GM23338 (cell line): Measurements from ENCODE around the gene TIMM13. TPM values are rescaled to one million over a fixed set of nuclear protein-coding genes. Genes with fewer than 3 reads are reported as not detected.

Experiments used
- ATAC-seq: fragments of 200-7000 bp; cut with Tn5 transposase; 3 replicates; pipeline ENCODE4 v1.9.1; 2020
- DNase-seq: peaks from one replicate; pipeline ENCODE4 v3.0.0-alpha.2; 2015; ENCODE audit warnings: low spot score
- H2AFZ ChIP-seq: fragments of 200-600 bp; sonication (generic); 2 replicates; pipeline ENCODE4 v1.8.0; 2016; ENCODE audit warnings: antibody characterized with exemption, mild to moderate bottlenecking, moderate library complexity
- H3F3A ChIP-seq: fragments of 200-600 bp; sonication (generic); replicated peaks from 2 replicates; pipeline ENCODE4 v1.8.0; 2017; ENCODE audit warnings: antibody characterized with exemption, mixed run types, low read depth
- H3K27ac ChIP-seq: fragments of 200-600 bp; sonication (generic); 2 replicates; pipeline ENCODE4 v1.6.1; 2016; ENCODE audit warnings: low read depth
- H3K27me3 ChIP-seq: fragments of 200-600 bp; sonication (generic); 2 replicates; pipeline ENCODE4 v1.8.0; 2016; ENCODE audit warnings: mild to moderate bottlenecking, mixed run types, moderate library complexity; ENCODE audit not compliant: insufficient read depth
- H3K36me3 ChIP-seq: fragments of 200-600 bp; sonication (generic); 2 replicates; pipeline ENCODE4 v1.8.0; 2016; ENCODE audit warnings: mild to moderate bottlenecking; ENCODE audit not compliant: insufficient read depth
- H3K4me1 ChIP-seq: fragments of 200-600 bp; sonication (generic); 2 replicates; pipeline ENCODE4 v1.8.0; 2016; ENCODE audit warnings: mild to moderate bottlenecking, moderate library complexity; ENCODE audit not compliant: insufficient read depth
- H3K4me2 ChIP-seq: fragments of 200-600 bp; sonication (generic); 2 replicates; pipeline ENCODE4 v1.7.1; 2017; ENCODE audit warnings: mixed run types
- H3K4me3 ChIP-seq: fragments of 200-600 bp; sonication (generic); 2 replicates; pipeline ENCODE4 v1.6.1; 2016; ENCODE audit warnings: mixed run types
- H3K79me2 ChIP-seq: fragments of 200-600 bp; sonication (generic); replicated peaks from 2 replicates; pipeline ENCODE4 v1.8.0; 2017; ENCODE audit warnings: mild to moderate bottlenecking; ENCODE audit not compliant: insufficient read depth
- H3K9me2 ChIP-seq: fragments of 200-600 bp; sonication (generic); 2 replicates; pipeline ENCODE4 v1.8.0; 2017; ENCODE audit not compliant: insufficient read depth
- H4K20me1 ChIP-seq: fragments of 200-600 bp; sonication (generic); replicated peaks from 2 replicates; pipeline ENCODE4 v1.8.0; 2017; ENCODE audit warnings: mild to moderate bottlenecking; ENCODE audit not compliant: insufficient read depth
- H3K27ac Mint-ChIP-seq: 2 replicates; pipeline ENCODE4 v1.8.0; 2020; ENCODE audit warnings: inconsistent platforms, mild to moderate bottlenecking, moderate library complexity, mixed read lengths
- H3K27me3 Mint-ChIP-seq: 3 replicates; pipeline ENCODE4 v1.8.0; 2022; ENCODE audit warnings: low read depth, mild to moderate bottlenecking, moderate library complexity, mixed read lengths, inconsistent platforms; ENCODE audit not compliant: insufficient read depth, poor library complexity
- H3K36me3 Mint-ChIP-seq: 3 replicates; pipeline ENCODE4 v1.8.0; 2021; ENCODE audit warnings: low read depth, mild to moderate bottlenecking, inconsistent platforms, moderate library complexity, mixed read lengths
- H3K4me1 Mint-ChIP-seq: 3 replicates; pipeline ENCODE4 v1.8.0; 2020; ENCODE audit warnings: mild to moderate bottlenecking, inconsistent platforms, mixed read lengths
- H3K4me3 Mint-ChIP-seq: 3 replicates; pipeline ENCODE4 v1.8.0; 2021; ENCODE audit warnings: moderate library complexity, mild to moderate bottlenecking, inconsistent platforms, mixed read lengths
- H3K9me3 Mint-ChIP-seq: 3 replicates; pipeline ENCODE4 v1.8.0; 2020; ENCODE audit warnings: moderate library complexity, mild to moderate bottlenecking, inconsistent platforms, mixed read lengths
- CREB1 ChIP-seq: fragments of 250-450 bp; sonication (Bioruptor Pico); IDR thresholded peaks from 2 replicates; pipeline ENCODE4 v1.5.0; 2020; ENCODE audit warnings: low read depth, mild to moderate bottlenecking, moderate library complexity
- CTCF ChIP-seq, 2 experiments: fragments of 200-600 bp in 1 of 2; sonication (generic) in 1 of 2; conservative IDR thresholded peaks; 2 replicates each; pipeline versions ENCODE4 v1.5.1 to v1.6.1; 2016 to 2017; ENCODE audit warnings: antibody characterized with exemption in 2 of 2, low read depth in 2 of 2, mild to moderate bottlenecking in 2 of 2, moderate library complexity in 1 of 2
- ETS1 ChIP-seq: IDR thresholded peaks from 2 replicates; pipeline ENCODE4 v1.6.1; 2016; ENCODE audit warnings: antibody characterized with exemption
- EZH2 ChIP-seq: fragments of 200-600 bp; sonication (generic); IDR thresholded peaks from one replicate; pipeline ENCODE4 v1.8.0; 2017; ENCODE audit warnings: antibody characterized with exemption, mild to moderate bottlenecking, low read depth; ENCODE audit not compliant: unreplicated experiment
- EZH2phosphoT487 ChIP-seq: fragments of 200-600 bp; sonication (generic); IDR thresholded peaks from one replicate; pipeline ENCODE4 v1.8.1; 2018; ENCODE audit warnings: antibody characterized with exemption; ENCODE audit not compliant: unreplicated experiment
- JUNB ChIP-seq: IDR thresholded peaks from one replicate; pipeline ENCODE4 v1.6.1; 2016; ENCODE audit warnings: antibody characterized with exemption; ENCODE audit not compliant: unreplicated experiment
- NANOG ChIP-seq: IDR thresholded peaks from 2 replicates; pipeline ENCODE4 v1.6.1; 2016; ENCODE audit warnings: antibody characterized with exemption, borderline replicate concordance
- POLR2AphosphoS5 ChIP-seq: IDR thresholded peaks from 2 replicates; pipeline ENCODE4 v1.6.1; 2016; ENCODE audit warnings: antibody characterized with exemption, low read depth
- REST ChIP-seq: IDR thresholded peaks from one replicate; pipeline ENCODE4 v1.6.1; 2018; ENCODE audit warnings: antibody characterized with exemption; ENCODE audit not compliant: unreplicated experiment
- STAT1 ChIP-seq: IDR thresholded peaks from one replicate; pipeline ENCODE4 v1.6.1; 2016; ENCODE audit warnings: antibody characterized with exemption; ENCODE audit not compliant: unreplicated experiment
- ZNF114 ChIP-seq: fragments of 250-450 bp; sonication (Bioruptor Pico); IDR thresholded peaks from 2 replicates; pipeline ENCODE4 v1.5.0; 2020; ENCODE audit warnings: mild to moderate bottlenecking, moderate library complexity
- ZNF331 ChIP-seq: fragments of 250-450 bp; sonication (Bioruptor Pico); IDR thresholded peaks from 2 replicates; pipeline ENCODE4 v1.5.0; 2020; ENCODE audit warnings: low read depth, mild to moderate bottlenecking, moderate library complexity
- ZNF462 ChIP-seq: fragments of 250-450 bp; sonication (Bioruptor Pico); IDR thresholded peaks from 2 replicates; pipeline ENCODE4 v1.5.0; 2020; ENCODE audit warnings: mild to moderate bottlenecking, moderate library complexity
- polyA plus RNA-seq: library from polyadenylated mRNA; unstranded; fragments of >200 nt; fragmentation: Nextera tagmentation; extraction: Ambion mirVana; gene quantifications from 2 replicates; pipeline ENCODE4 v1.2.1, GENCODE V29; 2016
- total RNA-seq: library from RNA; depleted of rRNA; stranded (reverse); fragments of >200 nt; shearing (Covaris generic); gene quantifications from 2 replicates; pipeline ENCODE4 v1.2.3, GENCODE V29; 2014

The TIMM13 gene
- total and polyA plus RNA-seq, 2 experiments from 2014 or later, result 140 to 347 TPM

- no peaks in the 10 kb centered on the region for H3K4me1 ChIP-seq
- H3F3A ChIP-seq, result no peaks in the 10 kb centered on the region
- Mint-ChIP-seq H3K9me3 (peaks cover 5% of the 10 kb centered on the region), H3K36me3 (no peaks in the 10 kb centered on the region), H3K27me3 (peaks cover 8% of the 10 kb centered on the region), H3K4me3 (no peak overlapping the region), H3K4me1 (no peaks in the 10 kb centered on the region), H3K27ac (no peak overlapping the region)
- no peak overlapping the region for H3K27ac ChIP-seq
- no peak overlapping the region for H3K4me3 ChIP-seq
- no peak for DNase-seq
- no peaks in the 10 kb centered on the region for H3K27me3 ChIP-seq
- H4K20me1 ChIP-seq, result no peaks in the 10 kb centered on the region
- TF ChIP-seq JUNB, result no peak
- TF ChIP-seq EZH2, result no peak
- no peak for TF ChIP-seq CREB1 (CRISPR knock-in tag)
- no peak for TF ChIP-seq EZH2phosphoT487
- TF ChIP-seq ZNF462, result no peak
- no peak for TF ChIP-seq ETS1
- TF ChIP-seq REST, result no peak
- TF ChIP-seq POLR2AphosphoS5, result no peak
- no peak for TF ChIP-seq ZNF331 (CRISPR knock-in tag)
- TF ChIP-seq ZNF114 (CRISPR knock-in tag), result no peak
- TF ChIP-seq NANOG, result no peak
- TF ChIP-seq CTCF (conservative IDR thresholded peaks at IDR 0.05; ENCODE audit: low read depth in 2 of 2), result no peak
- no peak for TF ChIP-seq STAT1
- H3K36me3 ChIP-seq, result no peaks in the 10 kb centered on the region
- H3K4me2 ChIP-seq, result no peak overlapping the region
- no peaks in the 10 kb centered on the region for H3K9me2 ChIP-seq
- no peak overlapping the region for H2AFZ ChIP-seq
- H3K79me2 ChIP-seq, result no peaks in the 10 kb centered on the region
- no peak for ATAC-seq
Observed at GRCh38 chr19:2411709-2412108, 15.7 kb downstream of the TIMM13 start.
